GM23338 (cell line): Measurements from ENCODE around the gene OTUB1.

Experiments
- CREB1 ChIP-seq: fragments of 250-450 bp; sonication (Bioruptor Pico); IDR thresholded peaks from 2 replicates; pipeline ENCODE4 v1.5.0; 2020; ENCODE audit warnings: low read depth, mild to moderate bottlenecking, moderate library complexity
- EZH2 ChIP-seq: fragments of 200-600 bp; sonication (generic); IDR thresholded peaks from one replicate; pipeline ENCODE4 v1.8.0; 2017; ENCODE audit warnings: antibody characterized with exemption, mild to moderate bottlenecking, low read depth; ENCODE audit not compliant: unreplicated experiment
- EZH2phosphoT487 ChIP-seq: fragments of 200-600 bp; sonication (generic); IDR thresholded peaks from one replicate; pipeline ENCODE4 v1.8.1; 2018; ENCODE audit warnings: antibody characterized with exemption; ENCODE audit not compliant: unreplicated experiment
- POLR2AphosphoS5 ChIP-seq: IDR thresholded peaks from 2 replicates; pipeline ENCODE4 v1.6.1; 2016; ENCODE audit warnings: antibody characterized with exemption, low read depth
- TF ChIP-seq, protein P1 (sequence below), 2 experiments: fragments of 200-600 bp in 1 of 2; sonication (generic) in 1 of 2; conservative IDR thresholded peaks; 2 replicates each; pipeline versions ENCODE4 v1.5.1 to v1.6.1; 2016 to 2017; ENCODE audit warnings: antibody characterized with exemption in 2 of 2, low read depth in 2 of 2, mild to moderate bottlenecking in 2 of 2, moderate library complexity in 1 of 2
- TF ChIP-seq, protein P2 (sequence below): IDR thresholded peaks from 2 replicates; pipeline ENCODE4 v1.6.1; 2016; ENCODE audit warnings: antibody characterized with exemption

DNA sequence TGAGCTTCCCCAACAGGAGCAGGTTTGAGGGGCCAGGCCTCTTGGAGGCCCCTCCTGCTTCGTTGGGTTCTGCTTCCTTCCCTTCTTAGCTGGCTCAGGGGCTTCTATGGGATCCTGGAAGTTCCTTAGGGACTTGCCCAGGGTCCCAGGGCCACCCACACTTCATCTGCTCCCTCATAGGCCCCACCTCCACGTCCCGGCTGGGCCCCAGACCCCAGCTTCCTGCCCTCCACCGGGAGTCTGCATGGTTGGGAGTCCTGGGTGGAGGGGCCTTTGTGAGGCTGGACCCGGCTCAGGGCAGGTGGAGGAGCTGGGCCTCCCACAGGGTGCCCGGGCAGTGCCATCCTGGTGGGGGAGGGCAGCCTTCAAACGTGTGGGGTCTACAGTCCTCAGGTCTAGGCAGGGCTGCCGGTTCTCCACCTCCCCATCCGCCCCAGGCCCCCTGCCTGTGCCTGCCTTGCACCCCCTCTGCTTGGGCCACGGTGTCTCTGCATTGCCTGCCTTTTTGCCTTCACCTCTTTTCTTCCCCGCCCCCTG, 11.6 kb downstream of the OTUB1 start:
- TF ChIP-seq, protein P1, sequence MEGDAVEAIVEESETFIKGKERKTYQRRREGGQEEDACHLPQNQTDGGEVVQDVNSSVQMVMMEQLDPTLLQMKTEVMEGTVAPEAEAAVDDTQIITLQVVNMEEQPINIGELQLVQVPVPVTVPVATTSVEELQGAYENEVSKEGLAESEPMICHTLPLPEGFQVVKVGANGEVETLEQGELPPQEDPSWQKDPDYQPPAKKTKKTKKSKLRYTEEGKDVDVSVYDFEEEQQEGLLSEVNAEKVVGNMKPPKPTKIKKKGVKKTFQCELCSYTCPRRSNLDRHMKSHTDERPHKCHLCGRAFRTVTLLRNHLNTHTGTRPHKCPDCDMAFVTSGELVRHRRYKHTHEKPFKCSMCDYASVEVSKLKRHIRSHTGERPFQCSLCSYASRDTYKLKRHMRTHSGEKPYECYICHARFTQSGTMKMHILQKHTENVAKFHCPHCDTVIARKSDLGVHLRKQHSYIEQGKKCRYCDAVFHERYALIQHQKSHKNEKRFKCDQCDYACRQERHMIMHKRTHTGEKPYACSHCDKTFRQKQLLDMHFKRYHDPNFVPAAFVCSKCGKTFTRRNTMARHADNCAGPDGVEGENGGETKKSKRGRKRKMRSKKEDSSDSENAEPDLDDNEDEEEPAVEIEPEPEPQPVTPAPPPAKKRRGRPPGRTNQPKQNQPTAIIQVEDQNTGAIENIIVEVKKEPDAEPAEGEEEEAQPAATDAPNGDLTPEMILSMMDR (conservative IDR thresholded peaks at IDR 0.05; ENCODE audit: low read depth in 2 of 2): no peak
- no peak for TF ChIP-seq EZH2
- TF ChIP-seq CREB1 (CRISPR knock-in tag): no peak
- no peak for TF ChIP-seq POLR2AphosphoS5
- TF ChIP-seq, protein P2, sequence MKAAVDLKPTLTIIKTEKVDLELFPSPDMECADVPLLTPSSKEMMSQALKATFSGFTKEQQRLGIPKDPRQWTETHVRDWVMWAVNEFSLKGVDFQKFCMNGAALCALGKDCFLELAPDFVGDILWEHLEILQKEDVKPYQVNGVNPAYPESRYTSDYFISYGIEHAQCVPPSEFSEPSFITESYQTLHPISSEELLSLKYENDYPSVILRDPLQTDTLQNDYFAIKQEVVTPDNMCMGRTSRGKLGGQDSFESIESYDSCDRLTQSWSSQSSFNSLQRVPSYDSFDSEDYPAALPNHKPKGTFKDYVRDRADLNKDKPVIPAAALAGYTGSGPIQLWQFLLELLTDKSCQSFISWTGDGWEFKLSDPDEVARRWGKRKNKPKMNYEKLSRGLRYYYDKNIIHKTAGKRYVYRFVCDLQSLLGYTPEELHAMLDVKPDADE: no peak
- no peak for TF ChIP-seq EZH2phosphoT487
